Neuronal stem cell (in vitro differentiated cells): ENCODE results near the gene RMP24.

Experiments
- DNase-seq: peaks from one replicate; pipeline ENCODE4 v3.0.0-alpha.2; 2013; ENCODE audit warnings: low spot score
- H2AFZ ChIP-seq: one replicate; pipeline ENCODE4 v1.6.1; 2013; ENCODE audit warnings: mild to moderate bottlenecking, low read length, inconsistent platforms
- H2AK5ac ChIP-seq: 2 replicates; pipeline ENCODE4 v1.6.1; 2013; ENCODE audit warnings: low read depth, mild to moderate bottlenecking, inconsistent platforms, low read length, moderate library complexity, mixed read lengths
- H2BK120ac ChIP-seq: 2 replicates; pipeline ENCODE4 v1.6.1; 2013; ENCODE audit warnings: low read depth, mild to moderate bottlenecking, inconsistent platforms, low read length, moderate library complexity, mixed read lengths
- H2BK12ac ChIP-seq: one replicate; pipeline ENCODE4 v1.6.1; 2013; ENCODE audit warnings: low read length, inconsistent platforms
- H2BK15ac ChIP-seq: 2 replicates; pipeline ENCODE4 v1.6.1; 2013; ENCODE audit warnings: mild to moderate bottlenecking, low read length, inconsistent platforms, mixed read lengths
- H2BK5ac ChIP-seq: one replicate; pipeline ENCODE4 v1.6.1; 2013; ENCODE audit warnings: inconsistent platforms, mild to moderate bottlenecking, low read length, moderate library complexity
- H3K14ac ChIP-seq: one replicate; pipeline ENCODE4 v1.6.1; 2013; ENCODE audit warnings: low read length, inconsistent platforms
- H3K18ac ChIP-seq: 2 replicates; pipeline ENCODE4 v1.6.1; 2013; ENCODE audit warnings: low read length, inconsistent platforms
- H3K23ac ChIP-seq: 2 replicates; pipeline ENCODE4 v1.6.1; 2013; ENCODE audit warnings: low read depth, mild to moderate bottlenecking, mixed read lengths, low read length, inconsistent platforms; ENCODE audit not compliant: poor library complexity
- H3K27ac ChIP-seq: replicated peaks from 3 replicates; pipeline ENCODE4 v1.5.1; 2013; ENCODE audit warnings: low read length, inconsistent platforms
- H3K27me3 ChIP-seq, 3 experiments: 2 replicates each; pipeline ENCODE4 v1.6.1; 2013; ENCODE audit warnings: low read length in 3 of 3, mild to moderate bottlenecking in 2 of 3, inconsistent platforms in 1 of 3, low read depth in 1 of 3, mixed read lengths in 1 of 3, moderate library complexity in 1 of 3; ENCODE audit not compliant: control insufficient read depth in 3 of 3, insufficient read depth in 3 of 3
- H3K36me3 ChIP-seq, 2 donors: replicated peaks in 1 of 2; 2 replicates each; pipeline ENCODE4 v1.6.1; 2013; ENCODE audit warnings: low read length in 2 of 2; ENCODE audit not compliant: control insufficient read depth in 2 of 2, insufficient read depth in 2 of 2
- H3K4ac ChIP-seq: 2 replicates; pipeline ENCODE4 v1.6.1; 2013; ENCODE audit warnings: inconsistent platforms, mild to moderate bottlenecking, low read length, moderate library complexity
- H3K4me1 ChIP-seq, 2 donors: 1 replicate in 1 of 2; 2 replicates in 1 of 2; pipeline ENCODE4 v1.6.1; 2013; ENCODE audit warnings: low read length in 2 of 2, low read depth in 1 of 2; ENCODE audit not compliant: control insufficient read depth in 2 of 2, insufficient read depth in 1 of 2
- H3K4me2 ChIP-seq: one replicate; pipeline ENCODE4 v1.6.1; 2013; ENCODE audit warnings: mild to moderate bottlenecking, low read length, inconsistent platforms; ENCODE audit not compliant: insufficient read depth, poor library complexity, severe bottlenecking
- H3K4me3 ChIP-seq, 2 donors: 2 replicates each; pipeline ENCODE4 v1.5.1; 2013; ENCODE audit warnings: low read length in 2 of 2, mild to moderate bottlenecking in 2 of 2, inconsistent platforms in 1 of 2, moderate library complexity in 1 of 2
- H3K79me1 ChIP-seq: one replicate; pipeline ENCODE4 v1.6.1; 2013; ENCODE audit warnings: low read depth, mild to moderate bottlenecking, inconsistent platforms, low read length, moderate library complexity
- H3K9ac ChIP-seq: one replicate; pipeline ENCODE4 v1.6.1; 2013; ENCODE audit warnings: mild to moderate bottlenecking, low read depth, low read length, inconsistent platforms; ENCODE audit not compliant: poor library complexity
- H3K9me3 ChIP-seq, 2 donors: replicated peaks in 1 of 2; 2 replicates each; pipeline versions ENCODE3 to v1.6.1; 2013; ENCODE audit warnings: low read length in 2 of 2, mild to moderate bottlenecking in 2 of 2, inconsistent platforms in 1 of 2, low read depth in 1 of 2, mixed read lengths in 1 of 2, moderate library complexity in 1 of 2; ENCODE audit not compliant: control insufficient read depth in 2 of 2, insufficient read depth in 1 of 2
- H4K8ac ChIP-seq: one replicate; pipeline ENCODE4 v1.6.1; 2013; ENCODE audit warnings: low read depth, mild to moderate bottlenecking, inconsistent platforms, low read length, moderate library complexity
- H4K91ac ChIP-seq: one replicate; pipeline ENCODE4 v1.6.1; 2013; ENCODE audit warnings: low read length, low read depth, mild to moderate bottlenecking, inconsistent platforms; ENCODE audit not compliant: poor library complexity
- WGBS, 2 donors: extraction: QIAGEN DNeasy Blood & Tissue Kit; methylation state at CpG; one replicate each; pipeline ENCODE4 v1.1.7; 2013; ENCODE audit warnings: missing lambda C conversion rate in 2 of 2, mixed read lengths in 1 of 2; ENCODE audit not compliant: insufficient read length in 2 of 2, insufficient replicate concordance in 1 of 2; ENCODE audit errors: extremely low coverage in 2 of 2; 5-methylcytosine and 5-hydroxymethylcytosine counted together

Gene RMP24

GRCh38 chr18:35969676-35970075 is 2.8 kb upstream of the RMP24 start:
- H3K27me3 ChIP-seq = peaks cover 0 to 2% (median 0%) of the 10 kb centered on the region in 3 experiments
- H2AFZ ChIP-seq = no peak overlapping the region
- peaks cover 3 to 10% of the 10 kb centered on the region in 2 donors for H3K36me3 ChIP-seq
- H2AK5ac ChIP-seq = no peak overlapping the region
- H2BK5ac ChIP-seq = no peak overlapping the region
- no peak overlapping the region for H3K4me3 ChIP-seq
- H4K91ac ChIP-seq = no peak overlapping the region
- H3K18ac ChIP-seq = no peak overlapping the region
- no peaks in the 10 kb centered on the region for H3K9me3 ChIP-seq
- H4K8ac ChIP-seq = no peak overlapping the region
- no peak overlapping the region for H3K27ac ChIP-seq
- H2BK120ac ChIP-seq = no peak overlapping the region
- H3K23ac ChIP-seq = no peak overlapping the region
- H3K9ac ChIP-seq = no peak overlapping the region
- no peaks in the 10 kb centered on the region for H3K79me1 ChIP-seq
- no peak overlapping the region for H3K14ac ChIP-seq
- H3K4me2 ChIP-seq = no peak overlapping the region
- H2BK12ac ChIP-seq = no peak overlapping the region
- DNase-seq = no peak
- no peak overlapping the region for H3K4ac ChIP-seq
- peaks cover 2% of the 10 kb centered on the region in 2 donors for H3K4me1 ChIP-seq
- no peak overlapping the region for H2BK15ac ChIP-seq

GRCh38 chr18:35971661-35972196 is 750 bp upstream of the RMP24 start:
- Histone ChIP-seq H3K4ac (no peak overlapping the region), H2BK5ac (no peak overlapping the region), H3K9ac (peak overlapping the region; percentile 95), H3K18ac (peak overlapping the region; percentile 93), H3K79me1 (no peaks in the 10 kb centered on the region), H3K4me1 (peaks cover 2% of the 10 kb centered on the region in 2 donors), H3K4me2 (peak overlapping the region; percentile 42), H3K14ac (no peak overlapping the region), H2BK15ac (no peak overlapping the region), H4K91ac (no peak overlapping the region), H2AK5ac (no peak overlapping the region), H2BK120ac (no peak overlapping the region), H3K27ac (no peak overlapping the region), H3K23ac (peak overlapping the region; percentile 96), H3K9me3 (no peaks in the 10 kb centered on the region), H2BK12ac (no peak overlapping the region), H3K4me3 (peak overlapping the region; percentile 90 to 91), H2AFZ (peak overlapping the region; percentile 97), H3K36me3 (peaks cover 8 to 30% of the 10 kb centered on the region in 2 donors), H3K27me3 (peaks cover 0 to 2% (median 0%) of the 10 kb centered on the region in 3 experiments), H4K8ac (no peak overlapping the region)
- no peak for DNase-seq
- no CpG with 5 or more reads among the region's 15 CpGs for WGBS, 2 donors

DNA sequence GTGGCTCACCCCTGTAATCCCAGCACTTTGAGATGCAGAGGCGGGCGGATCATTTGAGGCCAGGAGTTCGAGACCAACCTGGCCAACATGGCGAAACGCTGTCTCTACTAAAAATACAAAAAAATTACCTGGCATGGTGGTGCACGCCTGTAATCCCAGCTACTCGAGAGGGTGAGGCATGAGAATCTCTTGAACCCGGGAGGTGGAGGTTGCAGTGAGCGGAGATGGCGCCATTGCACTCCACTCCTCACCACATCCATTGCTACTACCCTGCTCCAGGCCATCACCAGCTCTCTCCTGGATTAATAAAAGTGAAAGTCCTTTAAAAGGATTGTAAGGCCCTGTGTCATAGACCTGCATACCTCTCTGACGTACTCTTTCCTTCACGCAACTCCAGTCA is 1.2 kb downstream of the RMP24 start:
- no peak overlapping the region for H3K18ac ChIP-seq
- no peak overlapping the region for H3K23ac ChIP-seq
- no CpG with 5 or more reads among the region's 12 CpGs for WGBS, 2 donors
- H3K79me1 ChIP-seq = peaks cover 3% of the 10 kb centered on the region
- no peak overlapping the region for H2AK5ac ChIP-seq
- H3K4me1 ChIP-seq = peaks cover 2% of the 10 kb centered on the region in 2 donors
- H2BK5ac ChIP-seq = no peak overlapping the region
- H3K9ac ChIP-seq = no peak overlapping the region
- no peak overlapping the region for H4K8ac ChIP-seq
- H2BK15ac ChIP-seq = no peak overlapping the region
- no peak overlapping the region for H2AFZ ChIP-seq
- no peak overlapping the region for H3K4me2 ChIP-seq
- no peaks in the 10 kb centered on the region for H3K9me3 ChIP-seq
- no peak overlapping the region for H3K14ac ChIP-seq
- H3K4me3 ChIP-seq = peak overlapping the region in 1 of 2 donors; percentile 90
- no peak overlapping the region for H3K27ac ChIP-seq
- DNase-seq = no peak
- H2BK120ac ChIP-seq = no peak overlapping the region
- H4K91ac ChIP-seq = no peak overlapping the region
- no peak overlapping the region for H2BK12ac ChIP-seq
- H3K27me3 ChIP-seq = peaks cover 0 to 2% (median 0%) of the 10 kb centered on the region in 3 experiments
- peaks cover 17 to 49% of the 10 kb centered on the region in 2 donors for H3K36me3 ChIP-seq
- no peak overlapping the region for H3K4ac ChIP-seq

- H2AFZ ChIP-seq = no peak overlapping the region
- H3K4me2 ChIP-seq = no peak overlapping the region
- no peak overlapping the region for H3K4me3 ChIP-seq
- no peak overlapping the region for H4K91ac ChIP-seq
- H2BK120ac ChIP-seq = no peak overlapping the region
- H3K18ac ChIP-seq = no peak overlapping the region
- H3K27ac ChIP-seq = no peak overlapping the region
- WGBS, 2 donors = 100% methylated on average over 1 of the region's 3 CpGs; no CpG with 5 or more reads in 1 of the 2 donors
- H3K23ac ChIP-seq = no peak overlapping the region
- H3K9me3 ChIP-seq = no peaks in the 10 kb centered on the region
- H3K4ac ChIP-seq = no peak overlapping the region
- H3K14ac ChIP-seq = no peak overlapping the region
- no peak overlapping the region for H4K8ac ChIP-seq
- no peak overlapping the region for H2BK12ac ChIP-seq
- H3K79me1 ChIP-seq = peaks cover 3% of the 10 kb centered on the region
- no peak overlapping the region for H3K9ac ChIP-seq
- H2BK5ac ChIP-seq = no peak overlapping the region
- H3K36me3 ChIP-seq = peaks cover 17 to 54% of the 10 kb centered on the region in 2 donors
- H3K4me1 ChIP-seq = peaks cover 2% of the 10 kb centered on the region in 2 donors
- H2BK15ac ChIP-seq = no peak overlapping the region
- no peak overlapping the region for H2AK5ac ChIP-seq
- H3K27me3 ChIP-seq = no peaks in the 10 kb centered on the region
- DNase-seq = no peak
These were observed 1.7 kb downstream of the RMP24 start for GRCh38 chr18:35974181-35974580.
